Keratinocyte (primary cell): ENCODE results near the gene MEGF11. TPM values are rescaled to one million over a fixed set of nuclear protein-coding genes. Genes with fewer than 3 reads are reported as not detected.

Experiments used
- DNase-seq: peaks from one replicate; pipeline ENCODE4 v3.0.0-alpha.2; 2011; ENCODE audit warnings: low read depth, missing footprints, low spot score
- FAIRE-seq: peaks from 2 replicates; lab custom pipeline; 2011; peaks lifted over from hg19 to GRCh38; lab: Jason Lieb, UNC
- H2AFZ ChIP-seq: 2 replicates; pipeline ENCODE4 v1.6.0; 2012; ENCODE audit warnings: low read length, control low read depth, inconsistent platforms; ENCODE audit not compliant: control insufficient read depth
- H3K27ac ChIP-seq: 2 replicates; pipeline ENCODE4 v1.5.1; 2011; ENCODE audit warnings: low read length; ENCODE audit not compliant: control insufficient read depth, insufficient read depth
- H3K27me3 ChIP-seq: 3 replicates; pipeline ENCODE4 v1.6.0; 2011; ENCODE audit warnings: low read length; ENCODE audit not compliant: control insufficient read depth, insufficient read depth; ENCODE audit errors: extremely low read depth
- H3K36me3 ChIP-seq, 2 experiments: 2 replicates in 1 of 2; 3 replicates in 1 of 2; pipeline ENCODE4 v1.5.1; 2011; ENCODE audit warnings: low read length in 2 of 2, mild to moderate bottlenecking in 1 of 2; ENCODE audit not compliant: control insufficient read depth in 2 of 2, insufficient read depth in 2 of 2; ENCODE audit errors: extremely low read depth in 1 of 2
- H3K4me1 ChIP-seq: 3 replicates; pipeline ENCODE4 v1.5.1; 2011; ENCODE audit warnings: low read length; ENCODE audit not compliant: control insufficient read depth, insufficient read depth; ENCODE audit errors: extremely low read depth
- H3K4me2 ChIP-seq: 3 replicates; pipeline ENCODE4 v1.6.0; 2011; ENCODE audit warnings: low read depth, low read length; ENCODE audit not compliant: control insufficient read depth, insufficient read depth; ENCODE audit errors: extremely low read depth
- H3K4me3 ChIP-seq, 3 experiments: fragments of 200-600 bp in 1 of 3; sonication (generic) in 1 of 3; 2 replicates in 2 of 3; 3 replicates in 1 of 3; pipeline ENCODE4 v1.5.1; 2011 to 2016; ENCODE audit warnings: low read length in 3 of 3, mild to moderate bottlenecking in 3 of 3, control low read depth in 2 of 3, inconsistent platforms in 1 of 3, low read depth in 1 of 3, mixed read lengths in 1 of 3, mixed run types in 1 of 3, moderate library complexity in 1 of 3; ENCODE audit not compliant: control insufficient read depth in 2 of 3, insufficient read depth in 2 of 3; ENCODE audit errors: extremely low read depth in 1 of 3
- H3K79me2 ChIP-seq: 2 replicates; pipeline ENCODE4 v1.6.0; 2012; ENCODE audit warnings: low read length; ENCODE audit not compliant: control insufficient read depth, insufficient read depth
- H3K9ac ChIP-seq: 3 replicates; pipeline ENCODE4 v1.6.0; 2011; ENCODE audit warnings: low read length; ENCODE audit not compliant: control insufficient read depth, insufficient read depth; ENCODE audit errors: extremely low read depth
- H3K9me1 ChIP-seq: 3 replicates; pipeline ENCODE4 v1.6.0; 2011; ENCODE audit warnings: low read length; ENCODE audit not compliant: control insufficient read depth, insufficient read depth; ENCODE audit errors: extremely low read depth
- H3K9me3 ChIP-seq: 2 replicates; pipeline ENCODE4 v1.5.1; 2012; ENCODE audit warnings: low read depth, low read length; ENCODE audit not compliant: control insufficient read depth
- H4K20me1 ChIP-seq: 3 replicates; pipeline ENCODE4 v1.6.0; 2011; ENCODE audit warnings: low read length; ENCODE audit not compliant: control insufficient read depth, insufficient read depth; ENCODE audit errors: extremely low read depth
- EZH2 ChIP-seq: IDR thresholded peaks from one replicate; pipeline ENCODE4 v1.6.1; 2012; ENCODE audit warnings: inconsistent platforms, mild to moderate bottlenecking, low read length, moderate library complexity
- dilution Hi-C: fragments of 300-500 bp; cut with MboI; formaldehyde crosslinking; loops from one replicate; pipeline ENCODE4 v1.7.0; 2020; ENCODE audit warnings: low sequenced_read_pairs; ENCODE audit not compliant: extremely low pct_ligation_motif_present
- polyA plus RNA-seq, 5 experiments: library from polyadenylated mRNA; depleted of rRNA in 3 of 5; stranded (reverse) in 3 of 5; stranded (forward) in 1 of 5; unstranded in 1 of 5; fragments of >200 nt; gene quantifications; 1 replicate in 1 of 5; 2 replicates in 3 of 5; 3 replicates in 1 of 5; pipeline versions ENCODE4 v1.2.1 to v1.2.3, GENCODE V29; 2011 to 2012; ENCODE audit warnings: missing spikeins in 2 of 5, low read depth in 1 of 5, low replicate concordance in 1 of 5
- TF ChIP-seq, protein P1 (sequence below), 3 experiments: IDR thresholded peaks in 1 of 3; conservative IDR thresholded peaks in 1 of 3; optimal IDR thresholded peaks in 1 of 3; 2 replicates in 2 of 3; 3 replicates in 1 of 3; pipeline versions ENCODE3 to v1.5.1; 2011; ENCODE audit warnings: low read length in 3 of 3, mild to moderate bottlenecking in 3 of 3, moderate library complexity in 2 of 3, control low read depth in 1 of 3, inconsistent platforms in 1 of 3; ENCODE audit not compliant: insufficient read depth in 2 of 3; ENCODE audit errors: extremely low read depth in 1 of 3

The MEGF11 gene
- polyA plus RNA-seq, 1 donor (not counting 4 experiments of a cell fraction or from before 2014, with no cell fraction given) = not detected

DNA sequence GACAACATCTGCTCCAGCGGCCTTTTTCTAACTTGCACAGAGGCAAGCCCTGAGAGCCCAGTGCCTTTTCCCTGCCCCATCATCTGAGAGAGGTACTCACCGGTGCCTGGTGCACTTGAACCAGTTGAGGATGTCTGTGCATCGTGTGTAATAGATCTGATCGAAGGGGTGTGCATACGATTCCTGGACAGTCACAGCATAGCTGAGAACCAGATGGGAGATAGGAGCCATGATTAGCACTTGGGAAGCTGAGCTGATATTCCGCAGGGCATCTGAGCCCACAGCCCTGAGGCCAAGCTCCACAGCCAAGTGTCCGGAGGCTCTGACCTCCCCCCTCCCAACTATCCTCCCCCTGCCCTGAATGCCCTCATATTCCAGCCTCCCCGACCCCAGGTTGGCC is 129.8 kb downstream of the MEGF11 start:
- Histone ChIP-seq H3K9ac (no peak overlapping the region), H4K20me1 (no peaks in the 10 kb centered on the region), H3K9me1 (no peaks in the 10 kb centered on the region), H3K9me3 (no peaks in the 10 kb centered on the region), H3K27me3 (peaks cover 7% of the 10 kb centered on the region), H3K27ac (no peak overlapping the region), H3K4me1 (no peaks in the 10 kb centered on the region), H3K4me3 (no peak overlapping the region), H3K79me2 (no peaks in the 10 kb centered on the region), H3K4me2 (no peak overlapping the region), H3K36me3 (no peaks in the 10 kb centered on the region), H2AFZ (no peak overlapping the region)
- DNase-seq (no peak), FAIRE-seq (no peak)
- dilution Hi-C loops = no loop called here
- TF ChIP-seq EZH2 = no peak
- TF ChIP-seq, protein P1, sequence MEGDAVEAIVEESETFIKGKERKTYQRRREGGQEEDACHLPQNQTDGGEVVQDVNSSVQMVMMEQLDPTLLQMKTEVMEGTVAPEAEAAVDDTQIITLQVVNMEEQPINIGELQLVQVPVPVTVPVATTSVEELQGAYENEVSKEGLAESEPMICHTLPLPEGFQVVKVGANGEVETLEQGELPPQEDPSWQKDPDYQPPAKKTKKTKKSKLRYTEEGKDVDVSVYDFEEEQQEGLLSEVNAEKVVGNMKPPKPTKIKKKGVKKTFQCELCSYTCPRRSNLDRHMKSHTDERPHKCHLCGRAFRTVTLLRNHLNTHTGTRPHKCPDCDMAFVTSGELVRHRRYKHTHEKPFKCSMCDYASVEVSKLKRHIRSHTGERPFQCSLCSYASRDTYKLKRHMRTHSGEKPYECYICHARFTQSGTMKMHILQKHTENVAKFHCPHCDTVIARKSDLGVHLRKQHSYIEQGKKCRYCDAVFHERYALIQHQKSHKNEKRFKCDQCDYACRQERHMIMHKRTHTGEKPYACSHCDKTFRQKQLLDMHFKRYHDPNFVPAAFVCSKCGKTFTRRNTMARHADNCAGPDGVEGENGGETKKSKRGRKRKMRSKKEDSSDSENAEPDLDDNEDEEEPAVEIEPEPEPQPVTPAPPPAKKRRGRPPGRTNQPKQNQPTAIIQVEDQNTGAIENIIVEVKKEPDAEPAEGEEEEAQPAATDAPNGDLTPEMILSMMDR (optimal IDR thresholded peaks at IDR 0.05 in 1 of 3, IDR thresholded peaks at IDR 0.05 in 1 of 3, conservative IDR thresholded peaks at IDR 0.05 in 1 of 3; ENCODE audit: extremely low read depth in 1 of 3, insufficient read depth in 2 of 3, low read length in 3 of 3) = no peak

DNA sequence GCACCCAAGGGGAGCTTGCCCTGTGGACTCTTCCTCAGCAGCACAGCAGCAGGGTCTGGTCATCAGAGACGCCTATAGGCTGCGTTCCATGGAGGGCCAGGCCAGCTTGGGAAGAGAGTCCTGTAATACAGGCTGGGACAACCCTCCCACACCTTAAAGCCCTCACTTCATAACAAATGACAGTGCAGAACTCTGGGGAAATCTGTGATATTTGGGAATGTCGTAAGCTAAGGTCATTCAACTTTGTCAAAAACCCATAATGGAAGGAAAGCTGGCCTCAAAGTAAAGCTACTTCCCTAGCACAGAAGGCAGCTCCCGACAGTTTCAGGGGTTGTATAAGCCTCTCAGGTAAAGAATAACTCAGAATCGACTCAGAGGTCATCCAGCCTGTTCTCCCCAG is 133.1 kb downstream of the MEGF11 start:
- no peaks in the 10 kb centered on the region for H3K79me2 ChIP-seq
- no peak overlapping the region for H3K9ac ChIP-seq
- H3K4me1 ChIP-seq = no peaks in the 10 kb centered on the region
- no peak overlapping the region for H3K4me2 ChIP-seq
- H3K9me3 ChIP-seq = no peaks in the 10 kb centered on the region
- DNase-seq = no peak
- H3K4me3 ChIP-seq = no peak overlapping the region
- TF ChIP-seq, protein P1 (optimal IDR thresholded peaks at IDR 0.05 in 1 of 3, IDR thresholded peaks at IDR 0.05 in 1 of 3, conservative IDR thresholded peaks at IDR 0.05 in 1 of 3; ENCODE audit: extremely low read depth in 1 of 3, insufficient read depth in 2 of 3, low read length in 3 of 3) = no peak
- TF ChIP-seq EZH2 = no peak
- peaks cover 8% of the 10 kb centered on the region for H3K27me3 ChIP-seq
- H3K36me3 ChIP-seq = no peaks in the 10 kb centered on the region
- H2AFZ ChIP-seq = no peak overlapping the region
- H3K27ac ChIP-seq = no peak overlapping the region
- no peaks in the 10 kb centered on the region for H4K20me1 ChIP-seq
- dilution Hi-C loops = no loop called here
- FAIRE-seq = no peak
- H3K9me1 ChIP-seq = no peaks in the 10 kb centered on the region
